B cell (primary cell): ENCODE measurements around the gene RABGAP1L. TPM values are rescaled to one million over a fixed set of nuclear protein-coding genes. Genes with fewer than 3 reads are reported as not detected.
"Not testable (repeated sequence)": the region's sequence is repeated elsewhere in the genome, so short reads cannot be mapped to it uniquely, and the experiment has no call there.

Experiments
- ATAC-seq: fragments of 200-7000 bp; cut with Tn5 transposase; one replicate; pipeline ENCODE4 v1.10.0; 2021; ENCODE audit warnings: low read depth, mild to moderate bottlenecking, moderate number of reproducible peaks, moderate library complexity
- CTCF ChIA-PET: fragments of 350-600 bp; sonication (Branson Sonifier 250); formaldehyde crosslinking; loops from one replicate; lab custom pipeline; 2021; ENCODE audit warnings: antibody characterized with exemption, inconsistent platforms; lab: Charles Lee
- POLR2A ChIA-PET: fragments of 350-600 bp; sonication (Branson Sonifier 250); formaldehyde crosslinking; loops from one replicate; lab custom pipeline; 2021; ENCODE audit warnings: antibody characterized with exemption; lab: Charles Lee
- DNase-seq: peaks from one replicate; pipeline ENCODE4 v3.0.0; 2013
- H2AFZ ChIP-seq: 2 replicates; pipeline ENCODE4 v1.6.1; 2012; ENCODE audit warnings: mild to moderate bottlenecking, low read depth, low read length; ENCODE audit not compliant: insufficient read depth, poor library complexity, severe bottlenecking
- H3K27ac ChIP-seq, 2 donors: 1 replicate in 1 of 2; 2 replicates in 1 of 2; pipeline ENCODE4 v1.5.1; 2012 to 2013; ENCODE audit warnings: low read length in 2 of 2, mild to moderate bottlenecking in 2 of 2, moderate library complexity in 1 of 2
- H3K27me3 ChIP-seq, 4 experiments: fragments of 200-600 bp in 1 of 4; sonication (generic) in 1 of 4; replicated peaks in 1 of 4; 1 replicate in 2 of 4; 2 replicates in 2 of 4; pipeline versions ENCODE4 v1.6.1 to v1.7.0; 2013 to 2016; ENCODE audit warnings: low read length in 3 of 4, mild to moderate bottlenecking in 2 of 4, mixed read lengths in 1 of 4, moderate library complexity in 1 of 4; ENCODE audit not compliant: insufficient read depth in 4 of 4, control insufficient read depth in 3 of 4; ENCODE audit errors: control extremely low read depth in 1 of 4
- H3K36me3 ChIP-seq, 2 experiments: replicated peaks in 1 of 2; 1 replicate in 1 of 2; 2 replicates in 1 of 2; pipeline versions ENCODE4 v1.6.1 to v1.7.1; 2013; ENCODE audit warnings: low read length in 1 of 2; ENCODE audit not compliant: insufficient read depth in 2 of 2, control insufficient read depth in 1 of 2; ENCODE audit errors: control extremely low read depth in 1 of 2, extremely low read depth in 1 of 2
- H3K4me1 ChIP-seq, 2 donors: fragments of 200-600 bp in 1 of 2; sonication (generic) in 1 of 2; 1 replicate in 1 of 2; 2 replicates in 1 of 2; pipeline versions ENCODE4 v1.5.1 to v1.6.1; 2013 to 2017; ENCODE audit warnings: low read length in 2 of 2; ENCODE audit not compliant: control insufficient read depth in 2 of 2, insufficient read depth in 2 of 2
- H3K4me2 ChIP-seq: replicated peaks from 2 replicates; pipeline ENCODE3; 2012; ENCODE audit warnings: mild to moderate bottlenecking, low read depth, low read length; ENCODE audit not compliant: poor library complexity, severe bottlenecking
- H3K4me3 ChIP-seq, 5 experiments: fragments of 200-600 bp in 1 of 5; sonication (generic) in 1 of 5; 1 replicate in 3 of 5; 2 replicates in 2 of 5; pipeline versions ENCODE4 v1.5.1 to v1.7.0; 2011 to 2016; ENCODE audit warnings: low read length in 4 of 5, mild to moderate bottlenecking in 4 of 5, low read depth in 2 of 5, control low read depth in 1 of 5, moderate library complexity in 1 of 5; ENCODE audit not compliant: insufficient read depth in 1 of 5; ENCODE audit errors: control extremely low read depth in 1 of 5, extremely low read depth in 1 of 5
- H3K79me2 ChIP-seq: fragments of 200-600 bp; sonication (generic); one replicate; pipeline ENCODE4 v1.6.0; 2016; ENCODE audit warnings: low read length; ENCODE audit not compliant: control insufficient read depth, insufficient read depth
- H3K9ac ChIP-seq: fragments of 200-600 bp; sonication (generic); 2 replicates; pipeline ENCODE4 v1.6.1; 2017; ENCODE audit warnings: mild to moderate bottlenecking, low read length, moderate library complexity
- H3K9me3 ChIP-seq, 3 donors: one replicate each; pipeline versions ENCODE4 v1.6.1 to v1.7.1; 2013; ENCODE audit warnings: low read length in 2 of 3; ENCODE audit not compliant: control insufficient read depth in 2 of 3, insufficient read depth in 1 of 3; ENCODE audit errors: control extremely low read depth in 1 of 3
- H4K20me1 ChIP-seq: 2 replicates; pipeline ENCODE4 v1.6.0; 2012; ENCODE audit warnings: mild to moderate bottlenecking, low read length; ENCODE audit not compliant: insufficient read depth, control insufficient read depth, poor library complexity, severe bottlenecking
- H3K27ac Mint-ChIP-seq: one replicate; pipeline ENCODE4 v1.8.0; 2021; ENCODE audit warnings: mixed read lengths
- H3K27me3 Mint-ChIP-seq: one replicate; pipeline ENCODE4 v1.8.0; 2021; ENCODE audit warnings: mixed read lengths
- H3K4me1 Mint-ChIP-seq: one replicate; pipeline ENCODE4 v1.8.0; 2021; ENCODE audit warnings: mixed read lengths
- H3K4me3 Mint-ChIP-seq: one replicate; pipeline ENCODE4 v1.8.0; 2021; ENCODE audit warnings: mixed read lengths
- H3K9me3 Mint-ChIP-seq: one replicate; pipeline ENCODE4 v1.8.0; 2022; ENCODE audit warnings: mixed read lengths; ENCODE audit not compliant: insufficient read depth
- EZH2 ChIP-seq: IDR thresholded peaks from 2 replicates; pipeline ENCODE4 v1.6.1; 2012; ENCODE audit warnings: borderline replicate concordance, low read depth, mild to moderate bottlenecking, moderate library complexity, low read length; ENCODE audit not compliant: insufficient read depth, poor library complexity, severe bottlenecking
- WGBS: methylation state at CpG from one replicate; pipeline ENCODE4 v1.1.5; 2013; ENCODE audit warnings: missing lambda C conversion rate; ENCODE audit not compliant: insufficient coverage; 5-methylcytosine and 5-hydroxymethylcytosine counted together
- intact Hi-C: fragments of 100-400 bp; cut with micrococcal nuclease; formaldehyde crosslinking; loops from one replicate; pipeline ENCODE4 v1.10.0; 2022
- polyA plus RNA-seq: library from polyadenylated mRNA; depleted of rRNA; stranded (reverse); fragments of >200 nt; gene quantifications from 2 replicates; pipeline ENCODE4 v1.2.3, GENCODE V29; 2012
- total RNA-seq, 2 donors: library from RNA; stranded (reverse); fragments of 120-200 nt in 1 of 2; gene quantifications; 1 replicate in 1 of 2; 2 replicates in 1 of 2; pipeline versions ENCODE4 v1.2.3 to v1.2.4, GENCODE V29; 2013 to 2022
- TF ChIP-seq, protein P1 (sequence below): fragments of 200-600 bp; IDR thresholded peaks from one replicate; pipeline ENCODE4 v1.8.0; 2022; ENCODE audit warnings: antibody characterized with exemption, mild to moderate bottlenecking

Gene RABGAP1L
- total and polyA plus RNA-seq, 2 donors (not counting 1 experiment from before 2014, with no cell fraction given) = 34.9 to 159 TPM

DNA sequence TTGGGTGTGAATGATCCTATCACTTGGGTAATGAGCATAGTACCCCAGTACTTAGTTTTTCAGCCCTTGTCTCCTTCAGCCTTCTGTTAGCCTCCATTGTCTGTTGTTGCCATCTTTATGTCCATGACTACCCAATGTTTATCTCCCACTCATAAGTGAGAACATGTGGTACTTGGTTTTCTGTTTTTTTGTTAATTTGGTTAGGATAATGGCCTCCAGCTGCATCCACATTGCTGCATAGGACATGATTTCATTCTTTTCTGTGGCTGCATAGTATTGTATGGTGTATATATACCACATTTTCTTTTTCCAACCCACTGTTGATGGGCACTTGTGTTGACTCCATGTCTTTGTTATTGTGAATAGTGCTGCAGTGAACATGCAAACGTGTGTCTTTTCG, 248.8 kb downstream of the RABGAP1L start:
- ATAC-seq (no peak), DNase-seq (no peak)
- Mint-ChIP-seq H3K27ac (no peak overlapping the region), H3K9me3 (peaks cover 10% of the 10 kb centered on the region), H3K27me3 (no peaks in the 10 kb centered on the region), H3K4me3 (no peak overlapping the region), H3K4me1 (peaks cover 24% of the 10 kb centered on the region)
- intact Hi-C loops = no loop called here
- WGBS = no CpG with 5 or more reads among the region's 2 CpGs
- Histone ChIP-seq H3K27ac (no peak overlapping the region), H3K4me1 (no peaks in the 10 kb centered on the region), H3K9ac (no peak overlapping the region), H3K4me2 (no peak overlapping the region), H3K9me3 (peaks cover 0 to 4% (median 2%) of the 10 kb centered on the region in 3 donors), H3K36me3 (peaks cover 0 to 1% of the 10 kb centered on the region in 2 experiments), H3K79me2 (peaks cover 6% of the 10 kb centered on the region), H3K4me3 (no peak overlapping the region), H3K27me3 (no peaks in the 10 kb centered on the region), H2AFZ (no peak overlapping the region), H4K20me1 (peaks cover 6% of the 10 kb centered on the region)
- ChIA-PET POLR2A (no interaction called here), CTCF (no interaction called here)
- no peak for TF ChIP-seq EZH2
- TF ChIP-seq, protein P1, sequence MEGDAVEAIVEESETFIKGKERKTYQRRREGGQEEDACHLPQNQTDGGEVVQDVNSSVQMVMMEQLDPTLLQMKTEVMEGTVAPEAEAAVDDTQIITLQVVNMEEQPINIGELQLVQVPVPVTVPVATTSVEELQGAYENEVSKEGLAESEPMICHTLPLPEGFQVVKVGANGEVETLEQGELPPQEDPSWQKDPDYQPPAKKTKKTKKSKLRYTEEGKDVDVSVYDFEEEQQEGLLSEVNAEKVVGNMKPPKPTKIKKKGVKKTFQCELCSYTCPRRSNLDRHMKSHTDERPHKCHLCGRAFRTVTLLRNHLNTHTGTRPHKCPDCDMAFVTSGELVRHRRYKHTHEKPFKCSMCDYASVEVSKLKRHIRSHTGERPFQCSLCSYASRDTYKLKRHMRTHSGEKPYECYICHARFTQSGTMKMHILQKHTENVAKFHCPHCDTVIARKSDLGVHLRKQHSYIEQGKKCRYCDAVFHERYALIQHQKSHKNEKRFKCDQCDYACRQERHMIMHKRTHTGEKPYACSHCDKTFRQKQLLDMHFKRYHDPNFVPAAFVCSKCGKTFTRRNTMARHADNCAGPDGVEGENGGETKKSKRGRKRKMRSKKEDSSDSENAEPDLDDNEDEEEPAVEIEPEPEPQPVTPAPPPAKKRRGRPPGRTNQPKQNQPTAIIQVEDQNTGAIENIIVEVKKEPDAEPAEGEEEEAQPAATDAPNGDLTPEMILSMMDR = no peak

DNA sequence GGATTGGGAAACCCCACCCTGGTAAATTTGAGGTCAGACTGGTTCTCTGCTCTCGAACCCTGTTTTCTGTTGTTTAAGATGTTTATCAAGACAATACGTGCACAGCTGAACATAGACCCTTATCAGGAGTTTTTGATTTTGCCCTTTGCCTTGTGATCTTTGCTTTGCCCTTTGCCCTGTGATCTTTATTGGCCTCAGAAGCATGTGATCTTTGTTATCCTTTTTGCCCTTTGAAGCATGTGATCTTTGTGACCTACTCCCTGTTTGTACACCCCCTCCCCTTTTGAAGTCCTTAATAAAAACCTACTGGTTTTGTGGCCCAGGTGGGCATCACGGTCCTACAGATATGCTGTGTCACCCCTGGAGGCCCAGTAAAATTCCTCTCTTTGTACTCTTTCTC, 250.5 kb downstream of the RABGAP1L start:
- H3K4me3 ChIP-seq, H3K4me2 ChIP-seq, H3K4me3 Mint-ChIP-seq, intact Hi-C loops, H2AFZ ChIP-seq, H3K27me3 Mint-ChIP-seq, H3K4me1 ChIP-seq, POLR2A ChIA-PET, CTCF ChIA-PET, H3K9ac ChIP-seq, H3K9me3 ChIP-seq, H3K27ac ChIP-seq, H3K27me3 ChIP-seq, H3K27ac Mint-ChIP-seq, H3K36me3 ChIP-seq, H4K20me1 ChIP-seq, ATAC-seq, DNase-seq: not testable (repeated sequence)
- Mint-ChIP-seq H3K4me1 (peaks cover 36% of the 10 kb centered on the region), H3K9me3 (peaks cover 10% of the 10 kb centered on the region)
- WGBS = no CpG with 5 or more reads among the region's 3 CpGs
- H3K79me2 ChIP-seq = peaks cover 10% of the 10 kb centered on the region
